ENCODE data around the gene HLA-DOB.

DNA sequence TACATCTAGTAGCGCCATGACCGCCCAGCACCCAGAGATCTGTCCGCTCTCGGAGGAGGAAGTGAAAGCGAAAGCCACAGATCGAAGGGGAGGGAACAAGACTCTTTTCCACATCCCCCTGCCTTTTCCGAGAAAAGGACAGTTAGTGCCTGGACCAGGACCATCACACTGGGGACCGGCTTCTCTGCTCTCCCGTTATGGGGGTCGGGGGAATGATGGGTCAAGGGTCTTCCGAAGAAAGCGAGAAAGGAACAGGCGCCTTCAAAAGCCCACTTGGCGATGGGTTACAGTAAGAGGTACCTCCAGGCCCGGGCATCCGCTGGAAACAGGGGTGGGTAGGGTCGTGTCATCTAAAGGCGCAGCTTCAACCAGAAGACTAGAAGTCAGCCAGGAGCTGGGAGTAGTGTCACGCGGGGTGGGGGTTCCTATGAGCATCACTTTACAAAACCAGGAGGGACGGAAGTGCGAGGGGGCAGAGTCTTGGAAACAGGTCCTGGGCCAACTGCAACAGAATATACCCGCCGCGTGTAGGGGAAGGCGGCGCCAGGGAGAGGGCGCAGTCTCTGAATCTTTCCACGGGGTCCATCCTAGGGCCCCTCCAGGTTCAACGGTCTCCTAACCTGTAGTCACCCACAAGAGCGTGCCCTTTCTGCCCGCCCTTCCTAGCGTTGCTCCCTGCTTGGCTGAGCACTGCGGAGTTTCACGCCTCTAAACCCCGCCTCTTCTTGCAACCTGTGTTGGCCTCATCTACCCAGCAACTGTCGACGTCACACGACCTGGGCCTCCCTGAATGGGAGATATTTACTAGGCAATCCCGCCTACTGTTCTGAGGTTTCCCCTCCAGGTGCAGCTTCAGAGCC, 27.4 kb upstream of the HLA-DOB start, which contains the start of gene PSMB8:
- TF ChIP-seq, protein P1, sequence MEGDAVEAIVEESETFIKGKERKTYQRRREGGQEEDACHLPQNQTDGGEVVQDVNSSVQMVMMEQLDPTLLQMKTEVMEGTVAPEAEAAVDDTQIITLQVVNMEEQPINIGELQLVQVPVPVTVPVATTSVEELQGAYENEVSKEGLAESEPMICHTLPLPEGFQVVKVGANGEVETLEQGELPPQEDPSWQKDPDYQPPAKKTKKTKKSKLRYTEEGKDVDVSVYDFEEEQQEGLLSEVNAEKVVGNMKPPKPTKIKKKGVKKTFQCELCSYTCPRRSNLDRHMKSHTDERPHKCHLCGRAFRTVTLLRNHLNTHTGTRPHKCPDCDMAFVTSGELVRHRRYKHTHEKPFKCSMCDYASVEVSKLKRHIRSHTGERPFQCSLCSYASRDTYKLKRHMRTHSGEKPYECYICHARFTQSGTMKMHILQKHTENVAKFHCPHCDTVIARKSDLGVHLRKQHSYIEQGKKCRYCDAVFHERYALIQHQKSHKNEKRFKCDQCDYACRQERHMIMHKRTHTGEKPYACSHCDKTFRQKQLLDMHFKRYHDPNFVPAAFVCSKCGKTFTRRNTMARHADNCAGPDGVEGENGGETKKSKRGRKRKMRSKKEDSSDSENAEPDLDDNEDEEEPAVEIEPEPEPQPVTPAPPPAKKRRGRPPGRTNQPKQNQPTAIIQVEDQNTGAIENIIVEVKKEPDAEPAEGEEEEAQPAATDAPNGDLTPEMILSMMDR (IDR thresholded peaks at IDR 0.05; ENCODE audit: low read depth, low read length): no peak
- no peak for TF ChIP-seq EZH2phosphoT487 (IDR thresholded peaks at IDR 0.05; ENCODE audit: low read depth)
